CD4-positive, alpha-beta T cell treated with Interferon alpha-2 for 1 hour (primary cell): ENCODE measurements around the gene PARD3B.

Experiments
- DNase-seq, 2 donors: peaks; one replicate each; pipeline ENCODE4 v3.0.0-alpha.2; 2020 to 2022

Gene PARD3B

DNA sequence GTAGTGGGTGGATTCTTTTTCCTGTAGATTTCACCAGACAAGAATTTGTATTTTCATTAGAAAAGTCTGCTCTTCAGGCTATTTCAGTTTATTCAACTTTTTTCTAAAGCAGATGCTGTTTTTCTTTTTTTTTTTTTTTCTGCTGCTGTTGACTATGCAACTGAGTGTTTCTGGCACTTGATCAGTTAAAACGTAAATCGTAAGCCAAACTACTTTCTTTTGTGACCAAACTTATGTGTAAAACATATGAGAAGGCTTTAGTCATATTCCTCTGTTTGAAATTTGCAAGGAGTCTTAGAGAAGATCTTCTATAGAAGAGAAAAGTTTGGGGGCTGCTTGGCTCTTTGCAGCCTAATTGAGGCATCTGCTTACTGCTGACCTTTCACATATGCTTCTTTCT is 170.1 kb downstream of the PARD3B start:
- DNase-seq: no peak

DNA sequence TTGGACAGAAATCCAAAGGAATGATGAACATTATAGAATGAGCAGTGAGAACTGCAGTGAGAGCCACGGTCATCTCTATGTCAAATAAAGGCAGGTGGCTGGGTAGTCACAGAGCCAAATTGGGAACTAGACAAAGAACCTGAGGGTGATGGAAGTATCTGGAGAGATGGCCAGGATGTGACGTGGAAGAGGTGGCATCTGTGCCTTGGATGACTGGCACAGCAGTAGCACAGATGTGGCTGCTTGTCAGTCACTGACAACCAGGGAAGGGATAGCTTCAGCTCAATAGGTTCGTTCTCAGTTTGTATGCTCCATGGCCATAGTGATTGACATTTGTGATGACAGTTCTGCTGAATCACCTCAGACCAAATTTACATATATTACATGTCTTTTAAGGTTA is 172.3 kb downstream of the PARD3B start:
- no peak for DNase-seq

DNA sequence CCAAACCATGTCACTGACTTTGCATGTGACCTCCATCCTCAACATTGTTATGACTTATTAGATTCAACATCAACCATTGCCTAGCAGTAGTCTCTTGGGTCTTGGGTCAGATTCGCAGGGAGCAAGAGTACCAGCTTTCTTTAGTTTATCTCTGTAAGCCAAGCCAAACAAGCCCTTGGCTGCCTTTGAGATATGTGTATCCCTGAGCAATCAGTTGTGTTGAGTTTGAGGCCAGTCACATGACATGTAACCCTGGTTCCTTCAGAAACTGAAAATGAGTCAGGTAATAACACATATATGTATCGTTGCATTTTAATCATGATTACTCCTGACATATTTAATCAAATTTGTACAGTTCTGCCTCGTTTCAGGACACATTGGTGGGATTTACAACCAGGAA is 173.3 kb downstream of the PARD3B start:
- DNase-seq: no peak

- DNase-seq: no peak
Measured at GRCh38 chr2:204720874-204721273, 175.6 kb downstream of the PARD3B start.

DNA sequence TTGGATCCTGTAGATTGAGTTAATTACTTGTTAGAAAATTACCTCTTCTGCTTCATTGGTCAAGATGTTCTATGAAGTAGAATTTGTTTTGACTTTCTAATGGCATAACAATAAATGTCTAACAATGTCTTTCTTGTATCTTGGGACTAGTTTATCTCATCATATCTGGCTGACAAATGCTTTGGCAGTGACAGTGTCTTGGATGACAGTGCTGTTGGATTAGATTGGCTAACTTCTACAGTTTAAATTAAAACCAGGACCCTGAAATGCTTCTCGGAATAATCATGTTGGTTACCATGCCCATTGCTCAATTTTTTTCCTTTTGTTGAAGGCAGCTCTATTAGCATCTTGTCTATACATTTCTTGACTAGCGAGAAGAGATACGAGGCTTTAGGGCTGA is 176.9 kb downstream of the PARD3B start:
- DNase-seq: no peak

GRCh38 chr2:204722691-204723090 is 177.4 kb downstream of the PARD3B start:
- DNase-seq: no peak

DNA sequence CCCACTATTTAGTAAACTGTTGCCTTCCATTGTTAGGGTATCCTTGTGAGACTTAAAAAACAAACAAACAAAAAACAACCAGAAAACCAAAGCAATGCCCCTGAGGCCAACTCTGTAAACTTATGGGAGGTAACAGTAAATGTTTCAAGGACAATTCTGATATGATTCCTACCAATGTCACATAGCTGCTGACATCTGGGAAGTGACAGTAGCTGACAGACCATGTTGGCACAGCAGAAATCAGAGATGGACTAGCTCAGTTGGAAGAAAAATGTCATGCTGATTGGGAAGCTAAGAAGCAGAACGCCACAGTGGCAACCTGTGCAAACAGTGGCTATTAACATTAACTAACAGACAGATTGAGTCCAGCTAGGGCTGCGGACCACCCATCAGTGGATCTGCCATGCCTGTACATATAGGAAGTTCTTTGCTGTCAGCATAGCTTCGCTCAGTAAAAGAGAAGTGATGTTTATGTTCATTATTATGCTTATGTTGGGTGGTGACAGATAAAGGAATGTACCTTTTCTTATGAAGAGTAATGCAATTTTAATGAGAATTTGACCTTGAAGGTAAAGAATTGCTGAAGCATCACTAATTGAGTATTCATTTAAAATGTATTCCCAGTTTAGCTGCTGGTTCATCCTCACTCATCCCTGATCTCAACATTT is 180.6 kb downstream of the PARD3B start:
- DNase-seq: no peak

DNA sequence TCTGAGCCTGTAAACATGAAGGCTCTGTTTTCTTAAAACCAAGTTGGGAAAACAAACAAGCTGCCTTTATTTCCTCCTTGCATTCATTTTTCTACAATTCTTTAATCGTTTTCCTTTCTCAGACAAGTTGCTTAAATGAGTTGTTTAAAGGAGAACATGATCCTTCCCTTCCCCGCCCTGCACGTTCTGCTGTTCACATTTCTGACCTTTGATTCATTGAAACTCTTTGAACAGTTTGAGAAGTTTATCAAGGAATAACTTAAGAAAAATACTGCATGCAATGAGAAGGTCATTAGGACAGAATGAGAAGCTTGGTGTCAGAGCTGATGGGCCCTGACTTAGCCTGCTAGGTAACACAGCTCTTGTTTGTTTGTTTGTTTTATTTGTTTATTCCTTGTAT is 181.6 kb downstream of the PARD3B start:
- no peak for DNase-seq

DNA sequence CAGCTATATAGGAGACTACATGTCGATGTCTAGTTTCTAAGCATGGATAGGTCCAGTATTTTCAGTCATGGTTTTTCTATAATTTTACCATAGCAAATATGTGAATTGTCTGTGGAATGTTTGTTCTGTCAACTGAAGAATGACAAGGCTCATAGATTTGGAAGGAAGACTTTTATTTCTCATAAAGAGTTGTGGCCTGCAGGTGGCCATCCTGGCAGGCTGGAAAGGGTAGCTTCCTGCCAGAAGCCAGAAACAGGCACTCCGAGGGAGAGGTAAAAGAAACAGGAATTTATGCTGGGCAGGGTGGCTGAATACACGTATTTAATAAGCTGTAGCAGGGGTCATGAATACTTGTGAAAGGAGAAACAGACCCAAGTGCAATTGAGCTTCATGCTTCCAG is 182.1 kb downstream of the PARD3B start:
- DNase-seq: no peak

DNA sequence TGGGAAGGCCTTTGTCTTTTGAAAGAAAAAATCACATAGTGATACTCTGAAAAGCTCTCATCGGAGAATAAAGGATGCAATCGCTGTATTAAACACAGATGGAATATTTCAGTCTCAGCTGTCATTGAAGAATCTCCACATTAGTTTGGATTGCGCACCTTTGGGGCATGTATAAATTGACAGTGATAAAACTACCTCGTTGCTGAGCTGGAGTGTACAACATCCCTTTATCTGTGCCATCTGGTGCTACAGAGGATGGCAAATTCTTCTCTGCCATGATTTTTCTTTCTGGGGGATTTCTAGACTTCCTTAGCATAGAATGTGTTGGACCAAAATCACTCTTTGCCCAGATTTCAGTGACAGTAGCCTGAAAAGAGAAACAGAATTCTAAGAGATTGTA is 185.3 kb downstream of the PARD3B start:
- no peak for DNase-seq

DNA sequence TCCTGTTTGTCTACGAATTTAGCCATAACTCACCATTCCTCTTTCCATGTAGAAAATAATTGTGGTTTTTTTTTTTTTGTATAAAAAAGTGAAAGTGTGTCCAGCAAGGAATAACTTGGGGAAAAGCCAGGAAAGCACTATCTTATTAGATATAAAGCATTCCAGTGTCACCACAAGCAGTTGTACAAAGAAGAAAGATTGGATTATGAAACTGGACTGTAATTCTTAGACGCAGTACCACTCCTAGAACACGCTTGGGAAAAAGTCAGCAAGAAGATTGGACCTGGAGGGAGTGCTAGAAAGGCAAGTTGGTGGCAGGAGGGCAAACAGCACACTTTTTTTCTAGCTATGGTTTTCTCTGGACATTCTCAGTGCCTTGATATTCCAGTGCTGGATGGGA is 186.7 kb downstream of the PARD3B start:
- no peak for DNase-seq

DNA sequence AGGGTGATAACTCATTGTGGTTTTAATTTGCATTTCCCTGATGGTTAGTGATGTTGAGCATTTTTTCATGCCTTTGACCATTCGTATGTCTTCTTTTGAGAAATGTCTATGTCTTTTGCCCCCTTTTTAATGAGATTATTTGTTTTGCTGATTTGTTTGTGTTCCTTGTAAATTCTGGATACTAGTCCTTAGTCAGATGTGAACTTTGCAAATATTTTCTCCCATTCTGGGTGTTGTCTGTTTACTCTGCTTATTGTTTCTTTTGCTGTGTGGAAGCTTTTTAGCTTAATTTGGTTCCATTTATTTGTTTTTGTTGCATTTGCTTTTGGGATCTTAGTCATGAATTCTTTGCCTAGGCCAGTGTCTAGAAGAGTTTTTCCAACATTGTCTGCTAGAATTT is 192.0 kb downstream of the PARD3B start:
- DNase-seq: no peak

GRCh38 chr2:204738721-204739120 is 193.4 kb downstream of the PARD3B start:
- no peak for DNase-seq

- DNase-seq: no peak
Measured at GRCh38 chr2:204743393-204743960, 198.2 kb downstream of the PARD3B start.

- no peak for DNase-seq
Measured at GRCh38 chr2:204744506-204744905, 199.2 kb downstream of the PARD3B start.

DNA sequence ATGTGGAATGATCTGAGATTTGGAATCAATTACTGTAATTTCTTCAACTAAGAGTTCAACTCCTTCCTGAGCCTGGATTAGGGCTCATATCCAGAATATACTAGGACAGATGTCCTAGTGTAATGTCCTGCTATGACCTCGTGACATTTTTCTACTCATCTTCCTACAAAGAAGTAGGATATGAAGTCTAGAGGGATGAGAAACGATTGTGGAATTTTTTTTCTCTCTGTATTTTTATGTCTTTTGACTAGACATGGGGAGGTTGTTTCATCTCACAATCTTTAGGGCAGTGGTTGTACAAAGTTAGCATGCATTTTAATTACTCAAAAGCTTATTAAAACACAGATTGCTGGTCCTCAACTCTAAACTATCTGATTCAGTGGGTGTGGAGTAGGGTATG is 203.0 kb downstream of the PARD3B start:
- no peak for DNase-seq

DNA sequence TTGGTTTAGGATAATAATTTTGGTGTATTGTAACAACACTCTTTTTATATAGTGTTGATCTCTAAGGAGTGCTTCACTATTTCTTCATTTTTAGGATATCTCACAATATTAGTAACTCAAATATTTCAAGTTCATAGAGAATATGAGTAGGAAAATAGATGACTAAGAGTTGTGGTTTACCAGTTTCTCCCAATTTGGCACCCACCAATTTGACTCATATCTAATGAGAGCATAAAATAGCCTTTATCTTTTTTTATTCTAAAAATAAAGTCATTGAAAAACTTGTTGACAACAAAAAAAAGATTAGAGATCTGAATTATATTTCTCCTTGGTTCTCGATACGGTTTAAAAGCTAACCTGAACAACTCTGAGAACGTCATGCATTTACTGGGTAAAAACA is 204.0 kb downstream of the PARD3B start:
- DNase-seq: no peak

- no peak for DNase-seq
Measured at GRCh38 chr2:204750389-204750788, 205.1 kb downstream of the PARD3B start.

DNA sequence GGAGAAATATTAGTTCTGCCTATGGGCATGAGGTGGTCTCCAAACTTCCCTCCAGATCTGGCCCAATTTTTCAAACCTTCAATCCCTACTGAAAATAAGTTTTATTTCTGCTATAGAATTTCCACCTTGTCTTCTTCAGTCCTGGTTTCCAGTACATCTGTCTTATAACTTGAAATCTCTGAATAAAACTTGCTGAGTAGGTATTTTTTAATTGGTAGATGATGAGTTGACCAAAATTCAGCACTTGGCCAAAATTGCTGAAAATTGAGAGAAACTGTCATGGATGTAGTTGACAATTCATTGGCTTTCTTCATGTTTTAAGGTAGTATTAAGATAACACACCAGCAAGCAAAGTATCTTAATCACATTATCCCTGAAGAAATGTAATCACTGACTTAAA is 206.2 kb downstream of the PARD3B start:
- DNase-seq: no peak

DNA sequence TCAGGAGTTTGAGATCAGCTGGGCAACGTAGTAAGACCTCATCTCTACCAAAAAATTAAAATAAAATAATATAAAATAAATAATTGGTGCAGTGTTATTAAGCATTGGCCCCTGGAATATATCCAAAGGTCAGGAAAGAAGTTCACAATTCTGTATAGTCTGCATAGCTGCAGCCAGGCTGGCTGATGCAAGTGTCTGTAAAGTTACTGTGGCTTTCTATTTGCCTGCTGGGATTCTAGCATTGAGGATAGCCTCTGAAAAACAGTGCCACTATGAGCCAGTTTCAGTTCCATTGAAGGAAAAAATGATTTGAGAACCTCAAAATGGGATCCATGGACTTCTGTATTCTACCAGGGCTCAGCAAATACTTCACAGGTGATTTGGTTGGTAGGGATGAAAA is 208.6 kb downstream of the PARD3B start:
- DNase-seq: no peak

DNA sequence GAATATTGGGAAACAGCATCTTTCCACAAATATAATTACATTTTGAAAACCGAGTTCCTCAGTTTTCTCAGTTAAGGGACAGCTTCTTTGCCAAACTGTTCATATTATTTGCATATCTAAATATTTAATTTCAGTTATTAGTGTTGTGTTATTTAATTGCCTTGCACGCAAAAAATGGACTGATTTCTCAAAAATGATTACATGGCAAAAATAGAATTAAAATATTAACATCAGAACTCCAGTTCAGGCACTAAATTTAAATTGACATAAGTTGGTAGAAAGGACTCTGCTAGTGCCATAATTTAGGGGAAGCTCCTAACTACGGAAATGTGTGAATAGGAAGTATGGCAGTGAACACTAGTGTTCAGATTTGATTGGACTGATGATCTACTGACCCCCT is 209.6 kb downstream of the PARD3B start:
- no peak for DNase-seq

GRCh38 chr2:204763974-204764703 is 218.9 kb downstream of the PARD3B start:
- no peak for DNase-seq

GRCh38 chr2:204770735-204771134 is 225.5 kb downstream of the PARD3B start:
- DNase-seq: no peak

DNA sequence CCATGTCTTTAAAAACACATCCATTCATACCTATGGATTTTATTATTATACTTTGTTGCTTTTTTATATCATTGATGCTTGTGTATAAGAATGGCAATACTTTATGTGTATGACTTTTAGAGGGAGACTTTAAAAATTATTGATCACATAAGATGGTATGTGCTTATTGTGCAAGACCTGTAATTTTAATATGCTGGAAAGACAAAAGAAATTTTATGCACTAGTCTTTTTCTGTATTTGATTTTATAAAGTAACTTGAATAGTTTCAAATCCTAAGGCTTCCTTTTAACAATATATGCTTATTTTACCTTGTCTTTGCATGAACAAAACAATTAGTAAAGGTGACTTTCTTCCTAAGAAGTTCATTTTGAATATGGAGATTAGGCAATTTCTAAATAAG is 226.4 kb downstream of the PARD3B start:
- DNase-seq: no peak

DNA sequence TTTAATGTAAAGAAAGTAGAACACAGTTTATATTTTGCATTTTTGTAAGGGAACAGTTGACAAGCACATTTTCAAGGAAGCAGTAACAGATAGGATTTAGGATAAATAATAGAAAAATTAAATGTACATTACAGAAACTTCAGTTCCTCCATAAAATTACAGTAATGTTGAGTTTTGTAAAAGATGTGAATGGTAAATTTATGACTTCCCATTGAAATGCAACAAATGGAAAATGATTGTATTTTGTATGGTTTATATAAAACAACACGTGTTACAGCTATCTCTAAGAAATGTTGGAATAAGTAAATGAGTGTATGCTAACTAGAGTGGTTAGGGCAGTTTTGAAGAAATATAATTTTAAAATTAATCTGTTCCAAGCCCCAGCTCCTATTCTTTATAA is 227.3 kb downstream of the PARD3B start:
- no peak for DNase-seq
